ENCODE results near the gene CCNL2. TPM values are rescaled to one million over a fixed set of nuclear protein-coding genes. Genes with fewer than 3 reads are reported as not detected.

CCNL2 gene
- total and polyA plus RNA-seq, 2 of the 13 experiments (the other 11 are each of a cell fraction or from before 2014, with no cell fraction given), result 105 to 340 TPM

DNA sequence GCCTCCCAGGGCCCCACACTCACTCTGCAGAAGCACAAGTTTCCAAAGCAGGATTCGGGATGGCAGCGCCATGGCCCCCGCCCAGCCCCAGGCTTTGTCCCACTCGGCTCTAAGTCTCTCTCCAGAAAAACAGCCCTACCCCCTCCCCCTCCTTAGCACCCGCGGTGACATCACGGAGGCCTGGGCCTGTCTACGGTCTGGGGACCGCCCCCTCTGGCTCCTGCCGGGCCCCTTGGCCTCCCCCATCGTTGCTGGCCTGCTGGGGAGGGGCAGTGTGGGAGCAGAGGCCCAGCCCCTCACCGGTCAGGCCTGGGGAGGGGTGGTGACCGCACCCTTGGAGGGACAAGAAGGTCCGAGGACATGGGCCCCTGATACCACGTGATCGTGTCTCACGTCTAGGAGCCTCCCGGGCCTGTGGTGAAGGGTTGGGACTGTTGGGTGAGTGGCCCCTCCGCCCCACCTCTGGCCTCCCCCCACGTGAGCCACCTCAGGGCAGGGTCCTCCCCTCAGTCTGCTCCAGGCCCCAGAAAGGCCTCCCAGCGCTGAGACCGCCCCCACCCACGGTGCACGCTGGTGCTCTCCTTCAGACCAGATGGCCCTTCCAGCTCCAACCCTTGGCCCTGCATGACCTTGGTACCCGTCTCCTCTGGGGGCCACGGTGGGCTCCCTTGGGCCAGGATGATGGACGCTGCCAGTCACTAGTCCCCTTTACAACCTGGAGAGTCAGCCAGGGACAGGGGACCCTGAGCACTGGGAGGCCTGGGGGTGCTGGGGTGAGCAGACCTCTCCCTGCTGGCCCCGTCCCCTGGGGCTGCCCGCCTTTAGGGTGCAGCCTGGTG, 40.5 kb downstream of the CCNL2 start, which contains the start of gene MXRA8 (continued):
- TF ChIP-seq, protein P1, sequence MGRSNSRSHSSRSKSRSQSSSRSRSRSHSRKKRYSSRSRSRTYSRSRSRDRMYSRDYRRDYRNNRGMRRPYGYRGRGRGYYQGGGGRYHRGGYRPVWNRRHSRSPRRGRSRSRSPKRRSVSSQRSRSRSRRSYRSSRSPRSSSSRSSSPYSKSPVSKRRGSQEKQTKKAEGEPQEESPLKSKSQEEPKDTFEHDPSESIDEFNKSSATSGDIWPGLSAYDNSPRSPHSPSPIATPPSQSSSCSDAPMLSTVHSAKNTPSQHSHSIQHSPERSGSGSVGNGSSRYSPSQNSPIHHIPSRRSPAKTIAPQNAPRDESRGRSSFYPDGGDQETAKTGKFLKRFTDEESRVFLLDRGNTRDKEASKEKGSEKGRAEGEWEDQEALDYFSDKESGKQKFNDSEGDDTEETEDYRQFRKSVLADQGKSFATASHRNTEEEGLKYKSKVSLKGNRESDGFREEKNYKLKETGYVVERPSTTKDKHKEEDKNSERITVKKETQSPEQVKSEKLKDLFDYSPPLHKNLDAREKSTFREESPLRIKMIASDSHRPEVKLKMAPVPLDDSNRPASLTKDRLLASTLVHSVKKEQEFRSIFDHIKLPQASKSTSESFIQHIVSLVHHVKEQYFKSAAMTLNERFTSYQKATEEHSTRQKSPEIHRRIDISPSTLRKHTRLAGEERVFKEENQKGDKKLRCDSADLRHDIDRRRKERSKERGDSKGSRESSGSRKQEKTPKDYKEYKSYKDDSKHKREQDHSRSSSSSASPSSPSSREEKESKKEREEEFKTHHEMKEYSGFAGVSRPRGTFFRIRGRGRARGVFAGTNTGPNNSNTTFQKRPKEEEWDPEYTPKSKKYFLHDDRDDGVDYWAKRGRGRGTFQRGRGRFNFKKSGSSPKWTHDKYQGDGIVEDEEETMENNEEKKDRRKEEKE (IDR thresholded peaks at IDR 0.05), result no peak
- TF ChIP-seq ZNF282 (IDR thresholded peaks at IDR 0.05; ENCODE audit: partially characterized antibody) (no peak), RFX5 (IDR thresholded peaks at IDR 0.05; ENCODE audit: low read depth, low read length) (no peak), ERF (CRISPR knock-in tag; IDR thresholded peaks at IDR 0.05) (no peak), CHCHD3 (CRISPR knock-in tag; IDR thresholded peaks at IDR 0.05) (no peak), PCBP1 (IDR thresholded peaks at IDR 0.05; ENCODE audit: borderline replicate concordance, low read depth, low read length) (0 out of 2 replicates have a peak, but pooled peaks have one; percentile 40), NFYC (CRISPR knock-in tag; IDR thresholded peaks at IDR 0.05) (0 out of 2 replicates have a peak, but pooled peaks have one; percentile 7), DNMT3B (CRISPR knock-in tag; conservative IDR thresholded peaks at IDR 0.05) (no peak)
- TF ChIP-seq, protein P2, sequence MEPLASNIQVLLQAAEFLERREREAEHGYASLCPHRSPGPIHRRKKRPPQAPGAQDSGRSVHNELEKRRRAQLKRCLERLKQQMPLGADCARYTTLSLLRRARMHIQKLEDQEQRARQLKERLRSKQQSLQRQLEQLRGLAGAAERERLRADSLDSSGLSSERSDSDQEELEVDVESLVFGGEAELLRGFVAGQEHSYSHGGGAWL (CRISPR knock-in tag; IDR thresholded peaks at IDR 0.05), result no peak
- TF ChIP-seq, protein P3, sequence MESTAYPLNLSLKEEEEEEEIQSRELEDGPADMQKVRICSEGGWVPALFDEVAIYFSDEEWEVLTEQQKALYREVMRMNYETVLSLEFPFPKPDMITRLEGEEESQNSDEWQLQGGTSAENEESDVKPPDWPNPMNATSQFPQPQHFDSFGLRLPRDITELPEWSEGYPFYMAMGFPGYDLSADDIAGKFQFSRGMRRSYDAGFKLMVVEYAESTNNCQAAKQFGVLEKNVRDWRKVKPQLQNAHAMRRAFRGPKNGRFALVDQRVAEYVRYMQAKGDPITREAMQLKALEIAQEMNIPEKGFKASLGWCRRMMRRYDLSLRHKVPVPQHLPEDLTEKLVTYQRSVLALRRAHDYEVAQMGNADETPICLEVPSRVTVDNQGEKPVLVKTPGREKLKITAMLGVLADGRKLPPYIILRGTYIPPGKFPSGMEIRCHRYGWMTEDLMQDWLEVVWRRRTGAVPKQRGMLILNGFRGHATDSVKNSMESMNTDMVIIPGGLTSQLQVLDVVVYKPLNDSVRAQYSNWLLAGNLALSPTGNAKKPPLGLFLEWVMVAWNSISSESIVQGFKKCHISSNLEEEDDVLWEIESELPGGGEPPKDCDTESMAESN (CRISPR knock-in tag; conservative IDR thresholded peaks at IDR 0.05), result 0 out of 2 replicates have a peak, but pooled peaks have one; percentile 27
- TF ChIP-seq, protein P4, sequence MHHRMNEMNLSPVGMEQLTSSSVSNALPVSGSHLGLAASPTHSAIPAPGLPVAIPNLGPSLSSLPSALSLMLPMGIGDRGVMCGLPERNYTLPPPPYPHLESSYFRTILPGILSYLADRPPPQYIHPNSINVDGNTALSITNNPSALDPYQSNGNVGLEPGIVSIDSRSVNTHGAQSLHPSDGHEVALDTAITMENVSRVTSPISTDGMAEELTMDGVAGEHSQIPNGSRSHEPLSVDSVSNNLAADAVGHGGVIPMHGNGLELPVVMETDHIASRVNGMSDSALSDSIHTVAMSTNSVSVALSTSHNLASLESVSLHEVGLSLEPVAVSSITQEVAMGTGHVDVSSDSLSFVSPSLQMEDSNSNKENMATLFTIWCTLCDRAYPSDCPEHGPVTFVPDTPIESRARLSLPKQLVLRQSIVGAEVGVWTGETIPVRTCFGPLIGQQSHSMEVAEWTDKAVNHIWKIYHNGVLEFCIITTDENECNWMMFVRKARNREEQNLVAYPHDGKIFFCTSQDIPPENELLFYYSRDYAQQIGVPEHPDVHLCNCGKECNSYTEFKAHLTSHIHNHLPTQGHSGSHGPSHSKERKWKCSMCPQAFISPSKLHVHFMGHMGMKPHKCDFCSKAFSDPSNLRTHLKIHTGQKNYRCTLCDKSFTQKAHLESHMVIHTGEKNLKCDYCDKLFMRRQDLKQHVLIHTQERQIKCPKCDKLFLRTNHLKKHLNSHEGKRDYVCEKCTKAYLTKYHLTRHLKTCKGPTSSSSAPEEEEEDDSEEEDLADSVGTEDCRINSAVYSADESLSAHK (CRISPR knock-in tag; IDR thresholded peaks at IDR 0.05; ENCODE audit: borderline replicate concordance), result no peak
- TF ChIP-seq, protein P5, sequence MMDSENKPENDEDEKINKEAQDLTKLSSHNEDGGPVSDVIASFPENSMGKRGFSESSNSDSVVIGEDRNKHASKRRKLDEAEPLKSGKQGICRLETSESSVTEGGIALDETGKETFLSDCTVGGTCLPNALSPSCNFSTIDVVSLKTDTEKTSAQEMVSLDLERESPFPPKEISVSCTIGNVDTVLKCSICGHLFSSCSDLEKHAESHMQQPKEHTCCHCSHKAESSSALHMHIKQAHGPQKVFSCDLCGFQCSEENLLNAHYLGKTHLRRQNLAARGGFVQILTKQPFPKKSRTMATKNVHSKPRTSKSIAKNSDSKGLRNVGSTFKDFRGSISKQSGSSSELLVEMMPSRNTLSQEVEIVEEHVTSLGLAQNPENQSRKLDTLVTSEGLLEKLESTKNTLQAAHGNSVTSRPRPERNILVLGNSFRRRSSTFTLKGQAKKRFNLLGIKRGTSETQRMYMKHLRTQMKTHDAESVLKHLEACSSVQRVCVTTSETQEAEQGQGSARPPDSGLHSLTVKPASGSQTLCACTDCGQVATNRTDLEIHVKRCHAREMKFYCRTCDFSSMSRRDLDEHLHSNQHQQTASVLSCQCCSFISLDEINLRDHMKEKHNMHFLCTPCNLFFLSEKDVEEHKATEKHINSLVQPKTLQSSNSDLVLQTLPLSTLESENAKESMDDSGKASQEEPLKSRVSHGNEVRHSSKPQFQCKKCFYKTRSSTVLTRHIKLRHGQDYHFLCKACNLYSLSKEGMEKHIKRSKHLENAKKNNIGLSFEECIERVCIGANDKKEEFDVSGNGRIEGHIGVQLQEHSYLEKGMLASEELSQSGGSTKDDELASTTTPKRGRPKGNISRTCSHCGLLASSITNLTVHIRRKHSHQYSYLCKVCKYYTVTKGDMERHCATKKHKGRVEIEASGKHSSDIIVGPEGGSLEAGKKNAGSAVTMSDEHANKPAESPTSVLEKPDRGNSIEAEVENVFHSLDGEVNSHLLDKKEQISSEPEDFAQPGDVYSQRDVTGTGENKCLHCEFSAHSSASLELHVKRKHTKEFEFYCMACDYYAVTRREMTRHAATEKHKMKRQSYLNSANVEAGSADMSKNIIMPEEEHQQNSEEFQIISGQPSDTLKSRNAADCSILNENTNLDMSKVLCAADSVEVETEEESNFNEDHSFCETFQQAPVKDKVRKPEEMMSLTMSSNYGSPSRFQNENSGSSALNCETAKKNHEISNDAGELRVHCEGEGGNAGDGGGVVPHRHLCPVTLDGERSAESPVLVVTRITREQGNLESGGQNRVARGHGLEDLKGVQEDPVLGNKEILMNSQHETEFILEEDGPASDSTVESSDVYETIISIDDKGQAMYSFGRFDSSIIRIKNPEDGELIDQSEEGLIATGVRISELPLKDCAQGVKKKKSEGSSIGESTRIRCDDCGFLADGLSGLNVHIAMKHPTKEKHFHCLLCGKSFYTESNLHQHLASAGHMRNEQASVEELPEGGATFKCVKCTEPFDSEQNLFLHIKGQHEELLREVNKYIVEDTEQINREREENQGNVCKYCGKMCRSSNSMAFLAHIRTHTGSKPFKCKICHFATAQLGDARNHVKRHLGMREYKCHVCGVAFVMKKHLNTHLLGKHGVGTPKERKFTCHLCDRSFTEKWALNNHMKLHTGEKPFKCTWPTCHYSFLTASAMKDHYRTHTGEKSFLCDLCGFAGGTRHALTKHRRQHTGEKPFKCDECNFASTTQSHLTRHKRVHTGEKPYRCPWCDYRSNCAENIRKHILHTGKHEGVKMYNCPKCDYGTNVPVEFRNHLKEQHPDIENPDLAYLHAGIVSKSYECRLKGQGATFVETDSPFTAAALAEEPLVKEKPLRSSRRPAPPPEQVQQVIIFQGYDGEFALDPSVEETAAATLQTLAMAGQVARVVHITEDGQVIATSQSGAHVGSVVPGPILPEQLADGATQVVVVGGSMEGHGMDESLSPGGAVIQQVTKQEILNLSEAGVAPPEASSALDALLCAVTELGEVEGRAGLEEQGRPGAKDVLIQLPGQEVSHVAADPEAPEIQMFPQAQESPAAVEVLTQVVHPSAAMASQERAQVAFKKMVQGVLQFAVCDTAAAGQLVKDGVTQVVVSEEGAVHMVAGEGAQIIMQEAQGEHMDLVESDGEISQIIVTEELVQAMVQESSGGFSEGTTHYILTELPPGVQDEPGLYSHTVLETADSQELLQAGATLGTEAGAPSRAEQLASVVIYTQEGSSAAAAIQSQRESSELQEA (CRISPR knock-in tag; IDR thresholded peaks at IDR 0.05; ENCODE audit: not compliant biosample characterization), result no peak
